NCI-H2107 treated with DMSO at 0.1 percent for 48 hours (cell line): ENCODE data around the gene FAIM2.
"Not testable (repeated sequence)": the region's sequence is repeated elsewhere in the genome, so short reads cannot be mapped to it uniquely, and the experiment has no call there.

ENCODE experiments used
- DNase-seq: peaks from one replicate; lab custom pipeline; 2025; ENCODE audit not compliant: unreplicated experiment; lab: John Stamatoyannopoulos, UW

The FAIM2 gene

DNA sequence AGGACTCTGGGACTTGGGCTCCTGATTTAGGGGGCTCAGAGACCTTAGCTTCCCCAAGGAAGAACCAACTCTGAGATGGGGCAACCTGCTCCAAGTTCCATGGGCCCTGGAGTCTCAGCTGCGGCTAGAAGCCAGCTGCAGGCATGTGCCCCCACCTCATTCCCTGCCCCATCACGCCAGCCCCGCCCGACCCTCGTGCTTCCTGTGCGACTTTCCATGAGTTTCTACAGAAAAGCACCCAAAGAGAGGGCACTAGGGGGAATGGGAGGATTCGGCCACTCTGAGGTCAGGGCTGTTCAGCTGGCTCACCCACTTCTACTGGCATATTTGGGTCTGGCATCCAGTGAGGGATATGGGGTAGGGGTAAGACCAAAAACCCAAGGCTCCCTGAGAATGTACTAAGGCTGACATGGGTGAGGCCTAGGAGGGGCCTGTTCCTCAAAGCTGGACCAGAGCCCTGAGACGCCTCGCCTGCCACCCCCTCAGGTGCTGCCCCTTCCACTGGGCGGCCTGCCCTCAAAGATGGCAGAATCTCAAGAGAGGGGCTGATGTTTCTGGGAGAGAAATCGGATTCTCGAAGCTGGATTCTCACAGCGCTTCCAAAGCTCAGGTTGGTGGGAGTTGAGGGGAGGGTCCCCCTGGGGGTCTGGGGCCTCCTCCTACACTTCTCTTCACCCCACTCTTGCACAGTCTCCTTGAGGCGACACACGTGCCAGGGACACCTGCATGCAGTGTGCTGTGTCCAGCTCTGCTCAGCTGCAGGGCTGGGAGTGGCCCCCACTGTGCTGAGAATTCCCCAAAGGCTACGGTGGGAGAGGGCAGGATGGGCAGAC is 22.1 kb downstream of the FAIM2 start:
- no peak for DNase-seq

DNA sequence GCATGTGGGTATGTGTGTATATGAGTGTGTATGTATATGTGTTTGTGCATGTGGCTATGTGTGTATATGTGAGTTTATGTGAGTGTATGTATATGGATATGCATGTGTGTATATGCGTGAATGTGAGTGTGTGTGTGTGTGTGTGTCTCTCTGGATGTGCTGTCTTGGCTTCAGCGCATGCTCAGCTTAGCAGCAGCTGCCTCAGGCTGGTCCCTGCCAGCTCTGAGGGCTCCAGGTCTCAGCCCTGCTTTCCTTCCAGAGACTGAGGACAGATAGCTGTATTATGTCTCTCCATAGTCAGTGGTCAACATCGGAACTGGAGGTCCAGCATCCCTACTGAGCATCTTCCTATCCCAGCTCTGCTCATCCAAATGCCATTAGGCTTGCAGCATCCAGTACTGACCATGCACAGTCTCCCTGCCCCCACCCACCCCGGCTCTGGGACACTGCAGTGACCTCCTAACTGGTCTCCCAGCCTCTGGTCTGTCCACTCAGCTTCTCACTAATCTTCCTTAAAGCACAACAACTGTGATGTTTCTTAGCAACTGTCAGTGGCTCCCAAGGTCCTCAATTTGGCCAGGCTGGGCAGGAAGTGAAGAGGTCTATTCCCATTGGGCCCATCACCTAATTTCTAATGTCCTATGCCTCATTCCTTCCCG is 22.8 kb downstream of the FAIM2 start:
- DNase-seq: no peak

DNA sequence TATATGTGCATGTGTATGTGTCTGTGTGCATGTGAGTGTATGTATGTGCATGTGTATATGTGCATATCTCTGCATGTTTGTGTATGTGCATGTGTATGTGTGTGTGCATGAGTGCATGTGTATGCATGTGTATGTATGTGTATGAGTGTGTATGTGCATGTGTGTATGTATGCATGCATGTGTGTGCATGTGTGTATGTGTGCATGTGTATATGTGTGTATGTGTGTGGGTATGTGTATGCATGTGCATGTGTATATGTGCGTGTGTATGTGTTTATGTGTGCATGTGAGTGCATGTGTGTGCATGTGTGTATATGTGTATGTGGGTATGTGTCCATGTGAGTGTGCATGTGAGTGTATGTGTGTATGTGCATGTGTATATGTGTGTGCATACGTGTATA is 24.6 kb downstream of the FAIM2 start:
- not testable (repeated sequence) for DNase-seq

DNA sequence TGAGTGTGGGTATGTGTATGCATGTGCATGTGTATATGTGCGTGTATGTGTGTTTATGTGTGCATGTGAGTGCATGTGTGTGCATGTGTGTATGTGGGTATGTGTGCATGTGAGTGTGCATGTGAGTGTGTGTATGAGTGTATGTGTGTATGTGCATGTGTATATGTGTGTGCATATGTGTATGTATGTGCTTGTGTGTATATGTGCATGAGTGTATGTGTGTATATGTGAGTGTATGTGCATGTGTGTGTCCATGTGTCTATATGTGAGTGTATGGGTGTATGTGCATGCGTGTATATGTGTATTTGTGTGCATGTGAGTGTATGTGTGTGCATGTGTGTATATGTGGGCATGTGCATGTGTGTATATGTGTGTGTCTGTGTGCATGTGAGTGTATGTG is 25.7 kb downstream of the FAIM2 start:
- no peak for DNase-seq

DNA sequence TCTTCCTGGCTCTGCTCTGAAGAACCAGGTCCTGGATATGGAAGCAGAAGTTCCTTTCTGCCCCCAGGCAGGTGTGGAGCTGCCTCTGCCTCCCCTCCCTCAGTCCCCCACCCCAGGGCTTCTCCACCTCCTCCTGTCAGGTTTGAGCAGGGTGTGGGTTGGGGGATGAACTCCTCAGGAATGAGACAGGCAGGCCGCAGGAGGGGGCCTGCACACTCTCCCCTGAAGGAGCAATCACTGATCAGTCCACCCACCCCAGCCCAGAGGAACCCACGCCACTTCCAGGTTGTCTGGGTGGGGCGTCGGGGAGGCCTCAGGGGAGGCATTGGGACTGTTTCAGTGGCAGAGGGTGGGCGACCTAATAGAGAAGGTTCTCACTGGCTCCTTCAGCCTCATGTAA is 26.6 kb downstream of the FAIM2 start:
- DNase-seq: no peak

DNA sequence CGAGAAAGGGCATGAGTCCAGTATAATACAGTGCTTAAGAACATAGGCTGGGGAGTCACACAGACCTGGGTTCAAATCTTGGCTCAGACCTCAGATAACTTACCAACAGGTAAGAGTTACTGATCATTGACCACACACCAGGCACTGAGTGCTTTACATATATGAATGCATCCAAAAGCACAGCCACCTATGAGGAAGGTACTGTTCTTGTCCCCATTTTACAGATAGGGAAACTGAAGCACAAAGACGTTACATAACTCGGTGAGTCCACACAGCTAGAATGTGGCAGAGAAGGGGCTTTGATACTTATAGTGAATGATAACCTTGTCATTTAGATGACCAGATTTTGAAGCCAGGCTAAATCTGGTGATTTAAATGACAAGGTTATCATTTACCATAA is 27.6 kb downstream of the FAIM2 start:
- DNase-seq: no peak

DNA sequence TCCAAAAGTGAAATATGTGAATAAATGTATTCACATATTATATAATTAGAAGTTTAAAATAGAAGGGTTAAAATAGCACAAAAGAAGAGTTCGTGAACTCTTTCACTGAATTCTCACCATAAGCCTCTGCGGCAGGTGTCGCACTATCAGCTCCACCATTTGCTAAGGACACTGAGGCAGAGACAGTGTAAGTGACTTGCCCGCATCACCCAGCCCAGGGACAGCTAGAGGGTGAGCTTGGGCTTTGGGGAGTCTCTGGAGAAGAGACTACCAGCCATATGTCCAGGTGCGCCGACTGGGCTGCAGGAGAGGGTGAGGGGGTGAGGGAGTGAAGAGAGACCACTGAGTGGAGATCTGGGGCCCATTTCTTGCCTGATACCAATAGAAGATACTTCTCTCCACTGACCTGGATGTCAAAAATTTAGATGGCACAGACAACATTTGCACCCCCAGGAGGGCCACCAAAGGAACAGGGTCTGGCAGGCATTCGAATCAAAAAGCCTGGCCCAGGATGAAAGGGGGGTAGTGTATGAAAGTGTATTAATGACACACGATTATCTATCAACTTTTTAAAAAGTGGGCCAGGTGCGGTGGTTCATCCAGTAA is 28.5 kb downstream of the FAIM2 start:
- no peak for DNase-seq

DNA sequence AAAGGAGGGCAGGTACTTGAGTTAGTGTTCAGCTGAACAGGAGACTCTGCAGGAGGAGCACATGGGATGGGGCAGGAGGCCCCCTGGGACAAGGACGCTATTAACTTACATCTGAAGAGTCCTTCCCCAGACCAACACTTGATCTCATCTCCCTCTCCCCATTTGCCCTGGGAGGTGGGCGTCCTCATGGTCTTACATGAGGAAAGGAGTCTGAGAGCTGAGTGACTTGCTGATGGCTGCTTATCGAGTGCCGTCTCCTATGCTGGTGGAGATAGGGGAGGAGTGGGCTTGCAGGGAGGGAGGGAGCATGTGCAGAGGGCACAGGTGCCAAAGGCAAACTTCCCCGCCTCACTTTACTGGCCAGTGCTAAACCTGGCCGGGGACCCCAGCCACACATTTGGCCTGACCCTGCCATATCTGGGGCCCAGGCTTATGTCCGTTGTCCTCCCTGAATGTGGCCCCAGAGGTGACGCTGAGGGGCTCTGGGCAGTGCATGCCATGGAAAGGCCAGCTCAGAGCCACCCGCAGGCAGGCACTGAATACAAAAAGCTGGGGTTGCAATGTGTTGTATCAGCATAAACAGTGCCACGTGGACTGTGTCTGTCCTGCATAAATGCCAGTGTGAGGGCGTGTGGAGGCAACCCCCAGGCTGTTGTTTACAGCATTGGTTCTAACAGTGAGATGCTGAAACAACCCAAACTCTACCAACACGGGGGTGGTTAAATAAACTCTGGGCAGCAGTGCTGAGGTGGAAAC is 29.4 kb downstream of the FAIM2 start:
- DNase-seq: no peak

DNA sequence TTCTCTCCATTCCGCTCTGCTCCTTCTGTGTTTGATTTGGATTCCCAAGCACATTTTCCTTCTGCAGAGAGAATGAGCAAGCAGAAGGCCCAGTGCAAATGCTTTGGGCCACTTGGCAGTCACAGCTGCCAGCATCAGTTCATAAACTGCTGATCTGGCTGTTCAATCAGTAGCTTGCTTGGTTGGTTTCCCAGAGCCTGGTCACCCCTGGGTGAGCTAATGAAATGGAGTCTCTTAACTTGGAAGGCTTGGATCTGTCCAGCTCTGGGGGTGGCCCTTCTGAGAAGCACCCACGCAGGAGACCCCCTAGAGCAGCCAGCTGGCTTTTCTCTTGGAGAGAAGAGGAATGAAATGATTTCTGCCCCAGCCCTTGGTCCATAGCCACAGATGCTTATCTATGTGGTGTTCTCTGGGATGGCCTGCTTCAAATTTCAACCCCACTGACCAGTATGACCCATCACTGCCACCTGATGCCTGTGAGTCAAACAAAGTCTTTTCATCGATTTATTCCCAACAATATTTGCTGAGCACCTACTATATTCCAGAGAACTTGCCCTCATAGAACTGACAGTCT is 30.3 kb downstream of the FAIM2 start:
- DNase-seq: no peak

DNA sequence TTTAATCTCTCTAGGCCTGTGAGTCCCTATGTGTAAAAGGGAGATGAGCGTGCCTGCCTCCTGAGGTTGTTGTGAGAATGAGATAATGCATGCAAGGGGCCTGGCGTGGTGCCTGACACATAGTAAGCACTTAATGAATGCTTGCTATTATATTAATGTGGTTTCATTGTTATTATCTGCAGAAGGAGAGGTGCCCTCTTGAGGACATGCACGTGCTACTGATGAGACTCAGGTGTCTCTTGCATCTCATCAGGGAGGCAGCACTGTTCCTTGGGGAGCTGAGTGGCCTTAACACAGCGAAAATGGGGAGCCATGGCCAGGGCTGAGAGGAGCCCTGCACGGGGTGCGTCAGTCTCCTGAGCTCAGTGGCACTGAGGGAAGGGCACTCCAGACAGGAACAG is 30.9 kb downstream of the FAIM2 start:
- DNase-seq: no peak

DNA sequence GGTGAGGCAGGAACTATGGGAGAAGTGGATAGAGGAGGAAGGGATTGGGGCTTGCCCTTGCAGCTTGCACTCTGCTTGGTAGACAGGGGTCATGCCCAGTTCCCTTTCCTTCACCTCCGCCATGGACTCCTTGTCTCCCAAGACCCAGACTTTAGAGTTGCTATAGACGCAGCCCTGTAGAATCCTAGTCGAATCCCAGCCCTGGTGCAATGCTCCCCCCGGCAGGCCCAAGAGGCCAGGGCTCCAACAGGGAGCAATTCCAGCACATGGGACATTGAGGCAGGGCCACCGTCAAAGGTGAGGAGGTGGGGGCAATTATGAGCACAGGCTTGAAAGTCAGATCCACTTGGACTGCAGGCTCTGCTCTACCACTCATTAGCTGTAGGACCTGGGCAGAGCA is 31.3 kb downstream of the FAIM2 start:
- no peak for DNase-seq

DNA sequence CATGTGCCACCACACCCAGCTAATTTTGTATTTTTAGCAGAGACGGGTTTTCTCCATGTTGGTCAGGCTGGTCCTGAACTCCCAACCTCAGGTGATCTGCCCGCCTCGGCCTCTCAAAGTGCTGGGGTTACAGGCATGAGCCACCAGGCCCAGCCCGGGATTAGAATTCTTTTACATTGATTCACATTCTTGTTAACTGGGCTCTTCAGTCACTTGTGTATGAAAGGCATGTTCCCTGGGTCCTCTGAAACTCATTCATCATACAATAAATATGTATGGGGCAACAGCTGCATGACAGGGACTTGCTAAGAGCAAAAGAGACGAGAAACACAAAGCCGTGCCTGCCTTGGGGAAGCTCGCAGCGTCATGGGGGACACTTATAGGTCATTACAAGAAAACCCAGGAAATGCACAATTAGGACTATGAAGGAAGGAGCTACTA is 31.9 kb downstream of the FAIM2 start:
- DNase-seq: not testable (repeated sequence)

DNA sequence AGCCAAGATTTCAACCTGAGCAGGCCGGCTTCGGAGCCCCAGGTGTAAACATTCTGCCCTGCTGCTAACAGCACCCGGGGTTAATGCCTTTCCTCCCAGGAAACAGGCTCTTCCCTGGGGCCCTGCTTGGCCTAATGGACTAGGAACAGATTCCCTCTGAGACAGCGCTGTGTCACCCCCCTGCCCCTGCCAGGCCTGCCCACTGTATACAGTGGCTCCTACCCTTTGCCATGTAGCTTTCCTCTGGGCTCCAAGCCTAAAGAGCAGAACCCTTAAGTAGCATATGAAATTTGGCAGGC is 32.5 kb downstream of the FAIM2 start:
- DNase-seq: no peak

DNA sequence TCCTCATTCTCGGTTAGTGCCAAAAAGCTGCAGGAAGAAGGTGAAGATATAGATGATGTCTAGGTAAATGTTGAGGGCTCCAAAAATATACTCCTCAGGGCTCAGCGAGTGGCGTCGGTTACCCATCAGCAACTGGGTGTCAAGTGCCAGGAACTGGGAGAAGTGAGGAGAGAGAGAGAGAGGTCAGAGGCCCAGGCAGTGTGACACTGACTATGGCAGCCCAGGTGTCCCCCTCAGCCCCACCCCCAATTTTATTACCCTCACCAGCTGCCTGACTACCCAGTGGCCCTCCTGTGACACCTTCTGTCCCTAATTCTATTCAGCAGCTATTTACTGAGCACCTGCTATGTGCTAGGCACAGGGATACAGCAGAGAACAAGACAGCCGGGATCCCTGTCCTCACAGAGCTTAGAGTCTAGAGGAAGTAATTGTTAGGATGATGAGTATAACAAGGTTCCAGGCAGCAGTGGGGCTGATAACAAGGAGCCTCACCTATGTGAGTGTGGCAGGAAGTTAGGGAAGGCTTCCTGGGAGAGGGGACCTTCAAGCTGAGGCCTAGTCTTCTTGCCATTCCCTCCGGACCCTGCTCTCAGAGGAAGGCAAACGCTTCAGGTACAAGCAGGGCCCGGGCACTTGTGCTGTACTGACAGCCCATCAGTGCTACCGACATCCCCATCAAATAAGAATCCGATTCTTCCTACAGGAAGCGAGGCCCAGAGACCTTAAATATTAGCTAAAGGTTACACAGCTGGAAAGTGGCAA is 33.0 kb downstream of the FAIM2 start:
- no peak for DNase-seq

DNA sequence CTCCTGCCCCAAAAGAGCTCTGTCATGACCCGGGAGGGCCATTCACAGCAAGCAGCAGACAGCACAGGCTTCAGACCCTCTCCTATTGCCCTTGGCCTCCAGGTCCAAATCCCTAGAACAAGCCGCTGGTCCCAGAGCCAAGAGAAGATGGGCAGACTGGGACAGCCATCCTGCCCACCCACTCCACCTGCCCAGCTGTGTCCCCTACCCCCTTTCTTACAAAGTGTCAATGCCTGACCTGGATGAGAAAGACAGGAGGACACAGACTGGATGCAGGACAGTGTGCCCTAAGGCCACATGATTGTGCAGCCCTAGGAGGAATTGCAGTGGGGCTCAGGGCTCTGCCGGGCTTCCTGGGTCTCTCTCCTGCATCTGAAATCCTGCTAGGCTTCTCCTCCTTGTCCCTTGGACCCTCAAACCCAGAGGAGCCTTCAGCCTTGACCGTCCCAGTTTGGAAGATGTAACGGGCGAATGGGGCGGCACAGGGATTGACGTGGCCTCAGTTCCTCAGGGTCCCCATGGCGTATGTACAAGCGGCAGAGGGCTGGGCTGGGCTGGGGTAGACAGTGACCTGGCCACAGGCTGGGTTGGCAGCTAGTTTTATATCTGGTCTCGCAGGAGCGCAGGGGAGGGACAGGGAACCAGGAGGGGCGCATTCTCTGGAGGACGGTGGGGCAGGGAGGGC is 33.7 kb downstream of the FAIM2 start:
- DNase-seq: no peak

DNA sequence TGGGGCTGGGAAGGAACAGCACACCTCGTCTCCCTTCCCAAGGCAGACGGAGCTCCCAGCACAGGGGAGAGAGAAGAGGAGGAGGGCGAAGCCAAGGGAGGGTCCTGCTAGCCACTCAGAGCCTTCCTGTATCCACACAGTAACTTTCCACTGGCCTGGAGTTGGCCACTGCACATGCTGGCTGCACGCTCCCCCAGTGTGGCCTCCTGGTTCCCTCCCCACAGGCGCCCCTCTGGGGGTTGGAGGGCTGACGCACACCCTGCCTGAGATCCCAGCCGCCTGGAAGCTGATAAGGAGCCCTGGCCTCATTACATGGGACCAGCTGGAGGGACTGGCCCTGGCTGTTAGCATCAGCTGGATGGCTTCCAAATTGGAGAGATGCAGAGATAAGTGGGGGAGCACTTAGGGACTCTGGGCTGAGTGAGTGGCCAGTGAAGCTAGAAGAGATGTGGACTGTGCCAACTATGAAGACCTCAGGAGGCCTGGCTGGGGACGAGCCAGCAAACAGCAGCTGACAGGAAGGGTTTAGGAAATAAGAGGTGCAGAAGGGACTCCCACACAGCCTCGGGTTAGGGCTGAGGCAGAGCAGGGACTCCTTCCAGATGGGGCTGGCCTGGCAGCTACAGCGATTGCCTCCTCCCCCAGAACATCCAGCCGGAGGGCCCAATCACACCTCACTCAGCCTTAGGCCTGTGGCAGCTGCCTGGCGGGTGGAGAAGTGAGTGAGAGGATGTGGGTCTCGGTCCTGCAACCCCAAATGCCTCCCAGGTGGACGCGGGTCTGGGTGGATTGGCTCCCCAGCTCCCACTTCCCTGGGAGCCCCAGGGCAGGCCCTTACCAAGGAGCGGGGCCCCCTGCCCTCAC is 34.5 kb downstream of the FAIM2 start:
- peak; percentile 80 for DNase-seq

DNA sequence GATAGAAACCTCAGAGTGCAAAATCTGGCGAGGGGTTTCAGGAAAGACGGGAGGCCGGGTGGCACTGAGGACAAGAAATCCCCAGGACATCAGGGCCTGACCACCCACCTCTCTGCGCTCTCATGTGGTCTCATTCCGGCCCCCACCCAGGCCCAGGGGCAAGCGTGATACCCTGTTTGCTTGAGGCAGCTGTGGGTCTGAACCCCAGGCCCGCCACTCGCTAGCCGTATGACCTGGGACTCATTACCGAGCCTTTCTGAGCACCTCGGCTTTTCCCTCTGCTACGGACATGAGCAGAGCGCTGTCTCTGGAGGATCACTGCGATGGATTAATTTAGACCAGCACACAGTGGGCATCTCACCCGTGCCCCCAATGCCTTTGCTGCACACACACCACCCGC is 35.3 kb downstream of the FAIM2 start:
- no peak for DNase-seq

DNA sequence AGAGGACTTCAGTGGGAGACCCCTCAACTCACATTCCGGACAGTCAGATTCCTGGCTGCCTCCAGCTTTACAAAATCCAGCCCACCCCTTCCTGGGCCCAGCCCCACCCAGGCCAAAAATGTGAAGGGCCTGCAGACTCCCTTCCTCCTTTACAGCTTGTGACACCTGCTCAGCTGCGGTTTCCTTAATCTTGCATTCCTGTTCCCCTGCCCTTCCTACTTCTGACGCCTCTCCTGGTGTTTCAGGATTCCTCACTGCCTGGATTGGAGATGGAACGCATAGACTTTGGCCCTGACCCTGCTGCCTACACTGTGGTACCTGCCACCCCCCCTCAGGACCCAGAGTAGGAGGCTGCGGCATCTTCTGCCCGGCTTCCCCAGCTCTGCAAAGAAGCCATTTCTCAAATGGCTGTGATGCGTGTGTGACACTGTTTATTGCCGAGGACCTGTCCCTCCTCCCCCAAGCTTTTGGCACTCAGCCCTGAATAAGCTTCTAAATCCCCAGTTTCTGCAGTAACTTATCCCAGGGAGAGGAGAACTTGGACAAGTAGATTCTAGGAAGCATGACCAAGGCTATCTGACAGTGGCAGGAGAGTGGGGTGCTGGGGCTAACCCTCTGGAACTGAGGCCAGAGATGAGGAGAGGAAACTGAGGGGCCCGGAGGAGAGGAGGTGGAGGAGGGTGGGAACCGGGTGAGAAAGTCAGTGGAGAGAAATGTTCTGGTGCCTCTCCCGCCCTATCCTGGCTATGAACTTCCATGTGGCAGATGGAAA is 35.9 kb downstream of the FAIM2 start:
- no peak for DNase-seq
